ENCODE data around the gene MRPL17. TPM values are rescaled to one million over a fixed set of nuclear protein-coding genes. Genes with fewer than 3 reads are reported as not detected.

MRPL17 gene
- total and polyA plus RNA-seq, 2 of the 13 experiments (the other 11 are each of a cell fraction or from before 2014, with no cell fraction given): 59.4 to 90.0 TPM

DNA sequence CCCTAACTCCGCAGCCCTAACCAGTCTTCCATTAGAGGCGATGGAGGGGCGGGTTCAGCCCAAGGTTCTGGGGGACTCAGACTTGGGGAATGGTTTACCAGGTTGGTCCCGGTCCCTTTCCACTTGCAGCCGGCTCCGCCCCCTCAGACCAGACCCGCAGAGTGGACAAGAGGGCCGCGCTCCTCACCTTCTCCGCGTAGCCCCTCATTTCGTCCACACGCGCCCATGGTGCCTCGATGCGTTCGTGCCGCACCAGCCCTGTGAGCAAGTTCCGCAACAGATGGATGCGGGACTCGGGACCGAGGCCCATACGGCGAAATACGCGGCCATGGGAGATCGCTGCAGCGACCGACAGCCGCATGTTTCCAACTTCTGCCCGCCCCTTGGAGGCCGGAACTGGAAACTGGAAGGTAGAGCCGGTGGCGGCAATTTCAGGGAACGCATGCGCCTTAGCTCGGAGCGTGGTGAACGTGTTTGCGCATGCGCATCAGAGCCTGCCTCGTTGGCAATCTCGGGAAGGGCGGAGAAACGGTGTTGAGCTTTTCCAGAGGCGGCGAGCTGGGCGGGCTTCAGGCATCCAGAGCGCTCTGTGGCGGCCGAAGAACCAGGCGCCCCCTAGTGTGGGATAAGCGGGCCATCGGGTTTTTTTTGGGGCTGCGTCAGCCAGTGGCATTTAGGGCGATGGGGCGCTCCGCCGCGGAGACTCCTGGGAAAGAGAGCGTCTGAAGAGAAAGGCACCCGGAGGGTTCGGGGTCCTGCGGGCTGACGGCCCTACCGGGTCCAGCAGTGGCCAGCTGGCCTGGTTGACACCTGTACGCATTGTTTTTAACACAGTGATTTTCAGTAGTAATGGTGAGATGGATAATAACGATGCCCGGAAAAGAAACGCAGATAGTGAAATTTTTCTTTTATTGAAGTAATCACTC, at the start of gene MRPL17 (continued):
- TF ChIP-seq ZNF274 (CRISPR knock-in tag; IDR thresholded peaks at IDR 0.05) (peak; percentile 97), ZNF121 (CRISPR knock-in tag; IDR thresholded peaks at IDR 0.05) (peak; percentile 18; the same call in 1 of the 2 replicates), RBM22 (optimal IDR thresholded peaks at IDR 0.05; ENCODE audit: low read length) (no peak), PHF21A (CRISPR knock-in tag; IDR thresholded peaks at IDR 0.05) (peak; percentile 92; the same call in 1 of the 2 replicates), HDAC6 (IDR thresholded peaks at IDR 0.05; ENCODE audit: low read depth, low read length) (no peak), MAFF (IDR thresholded peaks at IDR 0.05; ENCODE audit: low read depth, low read length) (0 out of 2 replicates have a peak, but pooled peaks have one; percentile 10), ZFP36L1 (CRISPR knock-in tag; IDR thresholded peaks at IDR 0.05) (peak; percentile 33; the same call in 1 of the 2 replicates), HOXA5 (CRISPR knock-in tag; IDR thresholded peaks at IDR 0.05) (peak; percentile 79), NR2F1 (CRISPR knock-in tag; IDR thresholded peaks at IDR 0.05) (no peak; a peak in 1 of 4 replicates), MTA3 (CRISPR knock-in tag; IDR thresholded peaks at IDR 0.05) (no peak), ARNT (IDR thresholded peaks at IDR 0.05) (no peak), GABPB1 (CRISPR knock-in tag; IDR thresholded peaks at IDR 0.05) (peak; percentile 93), ZNF496 (CRISPR knock-in tag; IDR thresholded peaks at IDR 0.05; ENCODE audit: insufficient replicate concordance) (no peak), ZNF10 (CRISPR knock-in tag; IDR thresholded peaks at IDR 0.05; ENCODE audit: borderline replicate concordance, low read depth) (no peak), MIER2 (CRISPR knock-in tag; IDR thresholded peaks at IDR 0.05) (no peak; the same call in 1 of the 2 replicates), AKAP8 (CRISPR knock-in tag; IDR thresholded peaks at IDR 0.05) (no peak), SOX6 (IDR thresholded peaks at IDR 0.05) (no peak), SOX6 (CRISPR knock-in tag; IDR thresholded peaks at IDR 0.05) (peak; percentile 81), ZNF766 (CRISPR knock-in tag; IDR thresholded peaks at IDR 0.05; ENCODE audit: borderline replicate concordance) (no peak; the same call in 1 of the 2 replicates), DMAP1 (CRISPR knock-in tag; IDR thresholded peaks at IDR 0.05) (peak; percentile 99)
- TF ChIP-seq, protein P1, sequence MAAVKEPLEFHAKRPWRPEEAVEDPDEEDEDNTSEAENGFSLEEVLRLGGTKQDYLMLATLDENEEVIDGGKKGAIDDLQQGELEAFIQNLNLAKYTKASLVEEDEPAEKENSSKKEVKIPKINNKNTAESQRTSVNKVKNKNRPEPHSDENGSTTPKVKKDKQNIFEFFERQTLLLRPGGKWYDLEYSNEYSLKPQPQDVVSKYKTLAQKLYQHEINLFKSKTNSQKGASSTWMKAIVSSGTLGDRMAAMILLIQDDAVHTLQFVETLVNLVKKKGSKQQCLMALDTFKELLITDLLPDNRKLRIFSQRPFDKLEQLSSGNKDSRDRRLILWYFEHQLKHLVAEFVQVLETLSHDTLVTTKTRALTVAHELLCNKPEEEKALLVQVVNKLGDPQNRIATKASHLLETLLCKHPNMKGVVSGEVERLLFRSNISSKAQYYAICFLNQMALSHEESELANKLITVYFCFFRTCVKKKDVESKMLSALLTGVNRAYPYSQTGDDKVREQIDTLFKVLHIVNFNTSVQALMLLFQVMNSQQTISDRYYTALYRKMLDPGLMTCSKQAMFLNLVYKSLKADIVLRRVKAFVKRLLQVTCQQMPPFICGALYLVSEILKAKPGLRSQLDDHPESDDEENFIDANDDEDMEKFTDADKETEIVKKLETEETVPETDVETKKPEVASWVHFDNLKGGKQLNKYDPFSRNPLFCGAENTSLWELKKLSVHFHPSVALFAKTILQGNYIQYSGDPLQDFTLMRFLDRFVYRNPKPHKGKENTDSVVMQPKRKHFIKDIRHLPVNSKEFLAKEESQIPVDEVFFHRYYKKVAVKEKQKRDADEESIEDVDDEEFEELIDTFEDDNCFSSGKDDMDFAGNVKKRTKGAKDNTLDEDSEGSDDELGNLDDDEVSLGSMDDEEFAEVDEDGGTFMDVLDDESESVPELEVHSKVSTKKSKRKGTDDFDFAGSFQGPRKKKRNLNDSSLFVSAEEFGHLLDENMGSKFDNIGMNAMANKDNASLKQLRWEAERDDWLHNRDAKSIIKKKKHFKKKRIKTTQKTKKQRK (IDR thresholded peaks at IDR 0.05; ENCODE audit: low read length): no peak
- TF ChIP-seq, protein P2, sequence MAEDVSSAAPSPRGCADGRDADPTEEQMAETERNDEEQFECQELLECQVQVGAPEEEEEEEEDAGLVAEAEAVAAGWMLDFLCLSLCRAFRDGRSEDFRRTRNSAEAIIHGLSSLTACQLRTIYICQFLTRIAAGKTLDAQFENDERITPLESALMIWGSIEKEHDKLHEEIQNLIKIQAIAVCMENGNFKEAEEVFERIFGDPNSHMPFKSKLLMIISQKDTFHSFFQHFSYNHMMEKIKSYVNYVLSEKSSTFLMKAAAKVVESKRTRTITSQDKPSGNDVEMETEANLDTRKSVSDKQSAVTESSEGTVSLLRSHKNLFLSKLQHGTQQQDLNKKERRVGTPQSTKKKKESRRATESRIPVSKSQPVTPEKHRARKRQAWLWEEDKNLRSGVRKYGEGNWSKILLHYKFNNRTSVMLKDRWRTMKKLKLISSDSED (CRISPR knock-in tag; IDR thresholded peaks at IDR 0.05): no peak
- TF ChIP-seq, protein P3, sequence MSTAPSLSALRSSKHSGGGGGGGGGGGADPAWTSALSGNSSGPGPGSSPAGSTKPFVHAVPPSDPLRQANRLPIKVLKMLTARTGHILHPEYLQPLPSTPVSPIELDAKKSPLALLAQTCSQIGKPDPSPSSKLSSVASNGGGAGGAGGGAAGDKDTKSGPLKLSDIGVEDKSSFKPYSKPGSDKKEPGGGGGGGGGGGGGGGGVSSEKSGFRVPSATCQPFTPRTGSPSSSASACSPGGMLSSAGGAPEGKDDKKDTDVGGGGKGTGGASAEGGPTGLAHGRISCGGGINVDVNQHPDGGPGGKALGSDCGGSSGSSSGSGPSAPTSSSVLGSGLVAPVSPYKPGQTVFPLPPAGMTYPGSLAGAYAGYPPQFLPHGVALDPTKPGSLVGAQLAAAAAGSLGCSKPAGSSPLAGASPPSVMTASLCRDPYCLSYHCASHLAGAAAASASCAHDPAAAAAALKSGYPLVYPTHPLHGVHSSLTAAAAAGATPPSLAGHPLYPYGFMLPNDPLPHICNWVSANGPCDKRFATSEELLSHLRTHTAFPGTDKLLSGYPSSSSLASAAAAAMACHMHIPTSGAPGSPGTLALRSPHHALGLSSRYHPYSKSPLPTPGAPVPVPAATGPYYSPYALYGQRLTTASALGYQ (CRISPR knock-in tag; IDR thresholded peaks at IDR 0.05): peak; percentile 63

Data from HepG2 (cell line).